Measurements from ENCODE around the gene C11orf98. TPM values are rescaled to one million over a fixed set of nuclear protein-coding genes. Genes with fewer than 3 reads are reported as not detected.

Gene C11orf98
- total and polyA plus RNA-seq, 7 donors = 24.6 to 183 (median 47.4) TPM

GRCh38 chr11:62632492-62632891, 32.5 kb downstream of the C11orf98 start:
- H3K9me3 ChIP-seq = no peaks in the 10 kb centered on the region
- WGBS, 2 donors = 63 to 85% methylated on average over 6 of the region's 6 CpGs
- H3K27me3 ChIP-seq = no peaks in the 10 kb centered on the region
- no peak overlapping the region for H3K4me3 ChIP-seq
- TF ChIP-seq POLR2AphosphoS5 (IDR thresholded peaks at IDR 0.05) (no peak), POLR2A (IDR thresholded peaks at IDR 0.05) (no peak), EP300 (IDR thresholded peaks at IDR 0.05) (no peak), CTCF (IDR thresholded peaks at IDR 0.05) (no peak)
- peaks cover 50 to 100% (median 85%) of the 10 kb centered on the region in 4 donors for H3K36me3 ChIP-seq
- H3K27ac ChIP-seq = peak overlapping the region in 2 of 4 donors; percentile 10 to 30
- intact Hi-C loops (cut with DNase I) = no loop called here
- H3K4me1 ChIP-seq = peaks cover 0 to 8% (median 0%) of the 10 kb centered on the region in 4 donors
- no peak for DNase-seq

- Histone ChIP-seq H3K27me3 (no peaks in the 10 kb centered on the region), H3K9me3 (no peaks in the 10 kb centered on the region), H3K27ac (no peak overlapping the region), H3K36me3 (peaks cover 48 to 81% (median 67%) of the 10 kb centered on the region in 4 donors), H3K4me3 (no peak overlapping the region), H3K4me1 (peaks cover 0 to 7% (median 0%) of the 10 kb centered on the region in 4 donors)
- no peak for DNase-seq
- WGBS, 2 donors = 85 to 89% methylated on average over 3 of the region's 3 CpGs
- intact Hi-C loops (cut with DNase I) = no loop called here
- no peak for TF ChIP-seq EP300 (IDR thresholded peaks at IDR 0.05)
- no peak for TF ChIP-seq CTCF (IDR thresholded peaks at IDR 0.05)
- no peak for TF ChIP-seq POLR2AphosphoS5 (IDR thresholded peaks at IDR 0.05)
- TF ChIP-seq POLR2A (IDR thresholded peaks at IDR 0.05) = no peak
Measured at GRCh38 chr11:62627713-62628112, 37.3 kb downstream of the C11orf98 start.

- Histone ChIP-seq H3K27me3 (no peaks in the 10 kb centered on the region), H3K4me3 (peak overlapping the region in 3 of 4 donors; percentile 60 to 87 (median 70)), H3K36me3 (peaks cover 19 to 40% (median 25%) of the 10 kb centered on the region in 4 donors), H3K9me3 (no peaks in the 10 kb centered on the region), H3K4me1 (peaks cover 0 to 23% (median 19%) of the 10 kb centered on the region in 4 donors), H3K27ac (peak overlapping the region; percentile 84 to 93 (median 90))
- intact Hi-C loops (cut with DNase I) = loop anchor here (2.0 to 5.0 kb wide), 2 partner anchors 24 to 105 kb away; partner anchors contain the start of genes GANAB, HNRNPUL2 and TTC9C
- no peak for DNase-seq
- 91 to 93% methylated on average over 7 of the region's 7 CpGs for WGBS, 2 donors
- no peak for TF ChIP-seq POLR2A (IDR thresholded peaks at IDR 0.05)
- TF ChIP-seq CTCF (IDR thresholded peaks at IDR 0.05) = no peak
- no peak for TF ChIP-seq POLR2AphosphoS5 (IDR thresholded peaks at IDR 0.05)
- TF ChIP-seq EP300 (IDR thresholded peaks at IDR 0.05) = no peak
Measured at GRCh38 chr11:62622476-62623089, 42.4 kb downstream of the C11orf98 start.

- Histone ChIP-seq H3K27ac (peak within 1 kb of the TSS; percentile 84 to 93 (median 90)), H3K4me1 (peaks cover 0 to 23% (median 19%) of the 10 kb centered on the region in 4 donors), H3K9me3 (no peaks in the 10 kb centered on the region), H3K36me3 (peaks cover 19 to 40% (median 20%) of the 10 kb centered on the region in 4 donors), H3K27me3 (no peaks in the 10 kb centered on the region), H3K4me3 (peak within 1 kb of the TSS; percentile 60 to 87 (median 74))
- intact Hi-C loops (cut with DNase I) = loop anchor here (2.0 to 5.0 kb wide), 2 partner anchors 25 to 105 kb away; partner anchors contain the start of genes GANAB, HNRNPUL2 and TTC9C
- 1% methylated on average over 77 of the region's 77 CpGs for WGBS, 2 donors
- DNase-seq = peak; percentile 99
- peak; percentile 76 for TF ChIP-seq POLR2A (IDR thresholded peaks at IDR 0.05)
- TF ChIP-seq POLR2AphosphoS5 (IDR thresholded peaks at IDR 0.05) = peak; percentile 85 to 97 (median 94)
- peak in 2 of 4 donors; percentile 53 to 88 for TF ChIP-seq EP300 (IDR thresholded peaks at IDR 0.05)
- TF ChIP-seq CTCF (IDR thresholded peaks at IDR 0.05) = no peak
Measured at GRCh38 chr11:62621567-62622470, 43.2 kb downstream of the C11orf98 start, which contains the start of gene B3GAT3. B3GAT3 (minus strand) TSS chr11:62621986; CDS start chr11:62621947, 39 bp downstream.

Data from sigmoid colon (tissue), 7 donors.